GM20000 (cell line): ENCODE measurements around the gene ST6GALNAC3.
"Not testable (repeated sequence)": the region's sequence is repeated elsewhere in the genome, so short reads cannot be mapped to it uniquely, and the experiment has no call there.

ENCODE experiments used
- DNase-seq: peaks from one replicate; pipeline ENCODE4 v3.0.0; 2012; ENCODE audit warnings: low spot score
- TF ChIP-seq, protein P1 (sequence below): IDR thresholded peaks from 2 replicates; pipeline ENCODE4 v1.5.1; 2012; ENCODE audit warnings: mild to moderate bottlenecking, control low read depth; ENCODE audit errors: extremely low read depth, missing control alignments

ST6GALNAC3 gene

DNA sequence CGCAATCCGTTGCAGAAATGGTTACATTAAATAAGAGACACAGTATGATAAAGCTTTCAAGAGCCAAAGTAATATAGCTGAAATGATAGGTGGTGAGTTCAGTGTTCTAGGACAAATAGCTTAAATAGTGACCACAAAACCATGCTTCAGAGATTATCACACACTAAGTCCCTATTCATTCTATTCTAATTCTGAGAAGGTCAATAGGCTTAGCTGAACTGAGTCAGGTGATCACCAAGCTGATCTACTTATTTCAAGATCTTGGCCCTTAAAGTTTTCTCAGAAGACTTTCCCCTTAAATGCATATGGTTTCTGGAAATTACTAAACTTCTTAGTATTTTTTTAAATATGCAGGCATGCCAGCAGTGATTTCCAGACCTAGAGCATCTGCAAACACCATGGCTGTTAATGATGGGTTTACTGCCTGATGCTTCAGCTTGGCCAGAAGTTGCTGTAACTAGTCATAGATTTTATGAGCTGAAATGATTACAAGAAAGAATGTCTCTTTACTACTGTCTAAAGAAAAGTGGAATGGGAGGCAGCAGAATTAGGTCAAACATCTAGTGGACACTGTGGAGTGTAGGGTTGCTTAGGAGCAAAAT lies 242.9 kb downstream of the ST6GALNAC3 start:
- TF ChIP-seq, protein P1, sequence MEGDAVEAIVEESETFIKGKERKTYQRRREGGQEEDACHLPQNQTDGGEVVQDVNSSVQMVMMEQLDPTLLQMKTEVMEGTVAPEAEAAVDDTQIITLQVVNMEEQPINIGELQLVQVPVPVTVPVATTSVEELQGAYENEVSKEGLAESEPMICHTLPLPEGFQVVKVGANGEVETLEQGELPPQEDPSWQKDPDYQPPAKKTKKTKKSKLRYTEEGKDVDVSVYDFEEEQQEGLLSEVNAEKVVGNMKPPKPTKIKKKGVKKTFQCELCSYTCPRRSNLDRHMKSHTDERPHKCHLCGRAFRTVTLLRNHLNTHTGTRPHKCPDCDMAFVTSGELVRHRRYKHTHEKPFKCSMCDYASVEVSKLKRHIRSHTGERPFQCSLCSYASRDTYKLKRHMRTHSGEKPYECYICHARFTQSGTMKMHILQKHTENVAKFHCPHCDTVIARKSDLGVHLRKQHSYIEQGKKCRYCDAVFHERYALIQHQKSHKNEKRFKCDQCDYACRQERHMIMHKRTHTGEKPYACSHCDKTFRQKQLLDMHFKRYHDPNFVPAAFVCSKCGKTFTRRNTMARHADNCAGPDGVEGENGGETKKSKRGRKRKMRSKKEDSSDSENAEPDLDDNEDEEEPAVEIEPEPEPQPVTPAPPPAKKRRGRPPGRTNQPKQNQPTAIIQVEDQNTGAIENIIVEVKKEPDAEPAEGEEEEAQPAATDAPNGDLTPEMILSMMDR: no peak
- DNase-seq: no peak

GRCh38 chr1:76330991-76331603 lies 256.6 kb downstream of the ST6GALNAC3 start:
- TF ChIP-seq, protein P1: peak; percentile 58
- peak; percentile 38 for DNase-seq

DNA sequence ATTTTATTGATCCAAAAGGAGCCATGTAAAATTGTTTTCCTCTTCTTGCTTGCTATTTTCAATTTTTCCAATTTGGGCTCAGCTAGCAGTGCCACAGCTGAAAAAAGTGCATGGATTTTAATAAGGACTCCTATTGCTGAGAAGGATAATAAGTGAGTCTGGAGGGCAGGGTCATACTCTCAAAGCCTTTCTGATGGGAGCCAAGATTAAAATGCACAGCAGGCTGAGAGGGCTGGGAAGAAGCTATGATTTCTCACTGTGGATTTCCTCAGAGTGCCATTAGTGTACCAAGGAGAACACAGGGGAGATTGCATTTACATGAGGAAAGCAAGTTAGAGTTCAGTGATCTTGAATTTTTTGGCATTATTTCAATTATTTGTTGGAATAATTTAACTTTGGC lies 261.3 kb downstream of the ST6GALNAC3 start:
- TF ChIP-seq, protein P1: no peak

GRCh38 chr1:76336931-76337371 lies 262.4 kb downstream of the ST6GALNAC3 start:
- no peak for DNase-seq
- TF ChIP-seq, protein P1: no peak

More for the DNA sequence above, 261.3 kb downstream of the ST6GALNAC3 start:
- no peak for DNase-seq

GRCh38 chr1:76337542-76338219 lies 263.1 kb downstream of the ST6GALNAC3 start:
- TF ChIP-seq, protein P1: no peak
- no peak for DNase-seq

GRCh38 chr1:76340056-76340455 lies 265.5 kb downstream of the ST6GALNAC3 start:
- DNase-seq: no peak
- TF ChIP-seq, protein P1: no peak

GRCh38 chr1:76341816-76342215 lies 267.3 kb downstream of the ST6GALNAC3 start:
- DNase-seq: not testable (repeated sequence)
